ENCODE results near the gene MLLT3.
"Not testable (repeated sequence)": the region's sequence is repeated elsewhere in the genome, so short reads cannot be mapped to it uniquely, and the experiment has no call there.

Gene MLLT3

DNA sequence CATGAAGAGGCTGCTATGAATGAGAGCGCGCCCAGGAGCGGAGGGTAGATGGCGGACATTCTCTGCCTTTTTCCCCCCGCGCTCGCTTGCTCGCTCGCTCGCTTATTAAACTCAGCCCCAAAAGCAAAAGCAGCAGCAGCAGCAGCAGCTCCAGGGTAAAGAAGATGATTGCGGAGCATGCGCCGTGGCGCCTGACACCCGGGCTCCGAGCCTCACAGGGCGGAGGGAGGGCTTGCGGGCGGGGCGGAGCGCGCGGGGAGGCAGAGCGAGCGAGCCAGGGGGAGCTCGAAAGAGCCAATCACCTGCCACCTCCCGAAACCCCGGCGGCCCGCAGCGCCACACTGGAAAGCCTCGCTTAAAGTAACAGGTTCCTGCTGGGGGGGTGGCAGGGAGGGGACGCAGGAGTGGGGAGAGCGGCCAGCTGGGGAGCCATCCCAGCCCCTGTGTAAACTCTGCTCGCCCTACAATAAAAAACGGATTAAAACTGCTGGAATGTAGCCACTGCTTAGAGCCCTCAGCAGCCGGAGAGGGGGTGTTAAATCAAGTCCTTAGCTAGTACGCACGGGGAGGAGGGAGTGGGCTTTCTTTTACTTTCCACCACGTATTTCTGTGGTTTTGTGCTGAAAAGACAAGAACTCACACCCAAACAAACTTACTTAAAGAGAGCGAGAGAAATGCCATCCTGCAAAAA is at the start of gene MLLT3:
Gene MLLT3 (minus strand): TSS at position 170 of the 691 bp plus-strand sequence.
- peak; percentile 70 for DNase-seq (ENCODE audit: low read depth, low spot score)
- no peak within 1 kb of the TSS for H3K27ac ChIP-seq (ENCODE audit: low read length)
- no peaks in the 10 kb centered on the region; the same call in 1 of the 2 replicates for H3K4me1 ChIP-seq (ENCODE audit: control insufficient read depth, insufficient read depth, low read length)
- peak within 1 kb of the TSS; percentile 69 for H3K4me3 ChIP-seq (ENCODE audit: low read length)
- H3K9me3 ChIP-seq (ENCODE audit: control insufficient read depth, insufficient read depth, low read length): no peaks in the 10 kb centered on the region
- no CpG with 5 or more reads among the region's 41 CpGs for WGBS (ENCODE audit: insufficient coverage, insufficient read length)
- peaks cover 31% of the 10 kb centered on the region for H3K27me3 ChIP-seq (ENCODE audit: control insufficient read depth, insufficient read depth, low read length)
- H3K36me3 ChIP-seq (ENCODE audit: control insufficient read depth, insufficient read depth, low read length): no peaks in the 10 kb centered on the region

DNA sequence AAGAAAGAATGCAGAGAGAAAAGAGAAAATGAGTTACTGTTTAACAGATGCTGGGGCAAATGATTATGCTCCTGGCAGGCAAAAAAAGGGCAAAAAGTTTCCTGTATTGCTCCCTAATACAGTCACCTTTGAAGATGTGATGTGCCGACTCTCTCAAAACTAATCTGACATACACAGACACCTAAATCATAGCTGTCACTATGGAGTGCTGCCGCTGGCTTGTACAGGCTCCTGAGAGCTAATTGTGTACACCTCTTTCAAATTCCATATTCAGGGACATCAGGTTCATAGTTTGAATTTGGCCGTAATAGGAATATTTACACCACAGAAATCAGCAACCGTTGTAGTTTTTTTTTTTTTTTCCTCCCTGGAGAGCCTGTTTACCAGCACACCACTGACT is 49.3 kb upstream of the MLLT3 start:
- DNase-seq (ENCODE audit: low read depth, low spot score): no peak
- Histone ChIP-seq H3K36me3 (ENCODE audit: control insufficient read depth, insufficient read depth, low read length) (no peaks in the 10 kb centered on the region), H3K27ac (ENCODE audit: low read length) (no peak overlapping the region), H3K9me3 (ENCODE audit: control insufficient read depth, insufficient read depth, low read length) (no peaks in the 10 kb centered on the region), H3K4me1 (ENCODE audit: control insufficient read depth, insufficient read depth, low read length) (peaks cover 1% of the 10 kb centered on the region; the same call in 1 of the 2 replicates), H3K4me3 (ENCODE audit: low read length) (no peak overlapping the region), H3K27me3 (ENCODE audit: control insufficient read depth, insufficient read depth, low read length) (no peaks in the 10 kb centered on the region)
- no CpG with 5 or more reads among the region's 4 CpGs for WGBS (ENCODE audit: insufficient coverage, insufficient read length)

DNA sequence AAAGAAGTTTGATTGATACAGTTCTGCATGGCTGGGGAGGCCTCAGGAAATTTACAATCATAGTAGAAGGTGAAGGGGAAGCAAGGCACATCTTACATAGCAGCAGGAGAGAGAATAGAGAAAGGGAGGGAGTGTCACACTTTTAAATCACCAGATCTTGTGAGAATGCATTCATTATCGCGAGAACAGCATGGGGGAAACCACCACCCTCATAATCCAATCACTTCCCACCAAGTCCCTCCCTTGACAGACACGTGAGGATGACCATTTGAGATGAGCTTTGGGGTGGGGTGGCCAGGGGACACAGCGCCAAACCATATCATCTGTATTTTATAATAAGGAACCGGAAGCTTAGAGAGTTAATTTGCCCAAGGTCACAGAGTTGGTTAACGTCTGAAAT is 48.1 kb upstream of the MLLT3 start:
- no peak for DNase-seq (ENCODE audit: low read depth, low spot score)
- no peaks in the 10 kb centered on the region for H3K27me3 ChIP-seq (ENCODE audit: control insufficient read depth, insufficient read depth, low read length)
- H3K36me3 ChIP-seq (ENCODE audit: control insufficient read depth, insufficient read depth, low read length): no peaks in the 10 kb centered on the region
- H3K27ac ChIP-seq (ENCODE audit: low read length): no peak overlapping the region
- no CpG with 5 or more reads among the region's 6 CpGs for WGBS (ENCODE audit: insufficient coverage, insufficient read length)
- H3K9me3 ChIP-seq (ENCODE audit: control insufficient read depth, insufficient read depth, low read length): no peaks in the 10 kb centered on the region
- no peak overlapping the region for H3K4me3 ChIP-seq (ENCODE audit: low read length)
- peaks cover 1% of the 10 kb centered on the region; the same call in 1 of the 2 replicates for H3K4me1 ChIP-seq (ENCODE audit: control insufficient read depth, insufficient read depth, low read length)

DNA sequence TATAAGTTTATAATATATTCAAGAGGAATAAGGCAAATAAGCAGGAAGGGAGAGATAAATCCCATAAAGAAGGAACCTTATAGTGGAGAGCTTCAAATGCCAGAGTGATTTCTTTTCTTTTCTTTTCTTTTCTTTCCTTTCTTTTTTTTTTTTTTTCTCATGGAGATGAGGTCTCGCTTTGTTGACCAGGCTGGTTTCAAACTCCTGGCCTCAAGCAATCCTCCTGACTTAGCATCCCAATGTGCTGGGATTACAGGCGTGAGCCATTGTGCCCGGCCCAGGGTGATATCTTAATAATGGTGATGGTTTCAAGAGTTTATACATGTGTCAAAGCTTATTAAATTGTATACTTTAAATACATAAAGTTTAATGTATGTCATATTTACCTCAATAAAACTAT is 42.2 kb upstream of the MLLT3 start:
- H3K4me1 ChIP-seq (ENCODE audit: control insufficient read depth, insufficient read depth, low read length): no peaks in the 10 kb centered on the region; the same call in 1 of the 2 replicates
- no peak overlapping the region for H3K4me3 ChIP-seq (ENCODE audit: low read length)
- no peak overlapping the region for H3K27ac ChIP-seq (ENCODE audit: low read length)
- peak; percentile 18 for DNase-seq (ENCODE audit: low read depth, low spot score)
- WGBS (ENCODE audit: insufficient coverage, insufficient read length): no CpG with 5 or more reads among the region's 3 CpGs
- H3K27me3 ChIP-seq (ENCODE audit: control insufficient read depth, insufficient read depth, low read length): no peaks in the 10 kb centered on the region
- no peaks in the 10 kb centered on the region for H3K36me3 ChIP-seq (ENCODE audit: control insufficient read depth, insufficient read depth, low read length)
- no peaks in the 10 kb centered on the region for H3K9me3 ChIP-seq (ENCODE audit: control insufficient read depth, insufficient read depth, low read length)

DNA sequence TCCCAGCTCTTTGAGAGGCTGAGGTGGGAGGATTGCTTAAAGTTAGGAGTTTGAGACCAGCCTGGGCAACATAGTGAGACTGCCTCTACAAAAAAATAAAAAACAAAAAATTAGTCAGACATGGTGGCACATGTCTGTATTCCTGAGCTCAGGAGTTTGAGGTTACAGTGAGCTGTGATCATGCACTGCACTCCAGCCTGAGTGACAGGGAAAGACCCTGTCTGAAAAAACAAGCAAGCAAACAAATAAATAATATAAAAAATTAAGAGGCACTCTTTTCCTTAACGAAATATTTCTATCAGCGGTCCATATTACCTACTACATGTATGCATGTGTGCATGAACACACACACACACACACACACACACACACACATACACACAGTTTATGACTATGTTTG is 40.8 kb upstream of the MLLT3 start:
- no peaks in the 10 kb centered on the region for H3K9me3 ChIP-seq (ENCODE audit: control insufficient read depth, insufficient read depth, low read length)
- DNase-seq (ENCODE audit: low read depth, low spot score): no peak
- no CpG with 5 or more reads among the region's 2 CpGs for WGBS (ENCODE audit: insufficient coverage, insufficient read length)
- H3K4me3 ChIP-seq (ENCODE audit: low read length): no peak overlapping the region
- no peaks in the 10 kb centered on the region for H3K27me3 ChIP-seq (ENCODE audit: control insufficient read depth, insufficient read depth, low read length)
- H3K36me3 ChIP-seq (ENCODE audit: control insufficient read depth, insufficient read depth, low read length): no peaks in the 10 kb centered on the region
- no peaks in the 10 kb centered on the region; the same call in none of the 2 replicates for H3K4me1 ChIP-seq (ENCODE audit: control insufficient read depth, insufficient read depth, low read length)
- H3K27ac ChIP-seq (ENCODE audit: low read length): no peak overlapping the region

DNA sequence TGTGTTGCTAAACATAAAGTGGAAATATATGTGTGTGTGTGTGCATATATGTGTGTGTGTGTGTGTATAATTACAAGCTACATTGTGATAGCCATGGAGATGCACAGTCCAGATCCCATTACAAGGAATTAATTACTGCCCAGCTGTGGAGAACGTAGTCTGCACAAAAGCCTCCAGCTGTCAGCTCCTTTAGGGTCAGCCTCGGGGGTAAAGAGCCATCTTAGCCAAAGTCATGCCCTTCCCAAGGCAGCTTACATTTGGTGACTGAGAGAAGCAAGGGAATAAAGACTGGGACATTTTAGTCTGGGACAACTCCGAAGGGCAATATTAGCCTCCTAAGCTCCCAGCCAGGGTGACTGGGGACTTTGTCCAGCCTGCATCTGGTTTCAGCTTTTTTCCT is 39.9 kb upstream of the MLLT3 start:
- H3K4me3 ChIP-seq (ENCODE audit: low read length): no peak overlapping the region
- no peaks in the 10 kb centered on the region for H3K27me3 ChIP-seq (ENCODE audit: control insufficient read depth, insufficient read depth, low read length)
- no CpG with 5 or more reads among the region's 3 CpGs for WGBS (ENCODE audit: insufficient coverage, insufficient read length)
- H3K36me3 ChIP-seq (ENCODE audit: control insufficient read depth, insufficient read depth, low read length): no peaks in the 10 kb centered on the region
- no peak overlapping the region for H3K27ac ChIP-seq (ENCODE audit: low read length)
- no peak for DNase-seq (ENCODE audit: low read depth, low spot score)
- H3K4me1 ChIP-seq (ENCODE audit: control insufficient read depth, insufficient read depth, low read length): no peaks in the 10 kb centered on the region; the same call in none of the 2 replicates
- H3K9me3 ChIP-seq (ENCODE audit: control insufficient read depth, insufficient read depth, low read length): no peaks in the 10 kb centered on the region

DNA sequence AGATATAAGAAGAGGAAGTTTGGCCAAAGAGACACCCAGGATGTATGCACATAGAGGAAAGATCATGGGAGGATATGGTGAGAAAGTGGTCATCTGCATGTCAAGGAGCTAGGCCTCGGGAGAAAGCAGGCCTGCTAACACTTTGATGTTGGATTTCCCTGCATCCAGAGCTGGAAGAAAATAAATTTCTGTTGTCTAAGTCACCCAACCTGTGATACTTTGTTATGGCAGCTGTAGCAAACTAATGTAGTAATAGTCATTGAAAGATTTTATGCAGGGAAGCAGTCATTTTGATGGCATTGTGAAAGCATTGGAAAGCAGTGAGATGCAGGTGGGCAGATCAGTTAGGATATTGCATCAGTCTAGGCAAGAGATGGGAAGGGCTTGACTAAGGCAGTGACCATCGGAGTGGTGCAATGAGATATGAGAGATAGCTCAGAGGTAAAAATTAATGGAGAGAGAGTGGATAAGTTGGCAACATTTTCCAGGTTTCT is 37.2 kb upstream of the MLLT3 start:
- H3K36me3 ChIP-seq (ENCODE audit: control insufficient read depth, insufficient read depth, low read length): no peaks in the 10 kb centered on the region
- no peaks in the 10 kb centered on the region; the same call in none of the 2 replicates for H3K4me1 ChIP-seq (ENCODE audit: control insufficient read depth, insufficient read depth, low read length)
- no peaks in the 10 kb centered on the region for H3K27me3 ChIP-seq (ENCODE audit: control insufficient read depth, insufficient read depth, low read length)
- DNase-seq (ENCODE audit: low read depth, low spot score): no peak
- H3K4me3 ChIP-seq (ENCODE audit: low read length): no peak overlapping the region; the same call in 1 of the 2 replicates
- no CpG with 5 or more reads among the region's 2 CpGs for WGBS (ENCODE audit: insufficient coverage, insufficient read length)
- H3K27ac ChIP-seq (ENCODE audit: low read length): no peak overlapping the region
- H3K9me3 ChIP-seq (ENCODE audit: control insufficient read depth, insufficient read depth, low read length): no peaks in the 10 kb centered on the region

DNA sequence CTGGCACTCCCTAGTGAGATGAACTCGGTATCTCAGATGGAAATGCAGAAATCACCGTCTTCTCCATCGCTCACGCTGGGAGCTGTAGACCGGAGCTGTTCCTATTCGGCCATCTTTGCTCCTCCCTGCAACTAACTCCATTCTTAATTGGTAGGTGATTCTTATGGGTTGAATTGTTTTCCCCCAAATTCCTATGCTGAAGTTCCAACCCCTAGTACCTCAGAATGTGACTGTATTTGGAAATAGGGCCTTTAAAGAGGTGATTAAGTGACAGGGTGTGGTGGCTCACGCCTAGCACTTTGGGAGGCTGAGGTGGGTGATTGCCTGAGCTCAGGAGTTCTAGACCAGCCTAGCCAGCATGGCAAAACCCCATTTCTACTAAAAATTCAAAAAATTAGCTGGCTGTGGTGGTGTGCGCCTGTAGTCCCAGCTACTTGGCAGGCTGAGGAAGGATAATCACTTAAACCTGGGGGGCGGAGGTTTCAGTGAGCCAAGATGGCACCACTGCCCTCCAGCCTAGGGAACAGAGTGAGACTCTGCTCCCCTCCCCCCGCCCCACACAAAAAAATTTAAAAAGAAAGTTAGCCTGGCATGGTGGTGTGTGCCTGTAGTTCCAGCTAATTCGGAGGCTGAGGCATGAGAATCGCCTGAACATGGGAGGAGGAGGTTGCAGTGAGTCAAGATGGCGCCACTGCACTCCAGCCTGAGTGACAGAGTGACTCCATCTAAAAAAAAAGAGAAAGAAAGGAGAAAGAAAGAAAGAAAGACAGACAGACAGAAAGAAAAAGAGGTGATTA is 36.6 kb upstream of the MLLT3 start:
- no peaks in the 10 kb centered on the region; the same call in none of the 2 replicates for H3K4me1 ChIP-seq (ENCODE audit: control insufficient read depth, insufficient read depth, low read length)
- no peak overlapping the region for H3K27ac ChIP-seq (ENCODE audit: low read length)
- DNase-seq (ENCODE audit: low read depth, low spot score): no peak
- peak overlapping the region; percentile 84; the same call in 1 of the 2 replicates for H3K4me3 ChIP-seq (ENCODE audit: low read length)
- no peaks in the 10 kb centered on the region for H3K9me3 ChIP-seq (ENCODE audit: control insufficient read depth, insufficient read depth, low read length)
- WGBS (ENCODE audit: insufficient coverage, insufficient read length): no CpG with 5 or more reads among the region's 13 CpGs
- H3K36me3 ChIP-seq (ENCODE audit: control insufficient read depth, insufficient read depth, low read length): no peaks in the 10 kb centered on the region
- no peaks in the 10 kb centered on the region for H3K27me3 ChIP-seq (ENCODE audit: control insufficient read depth, insufficient read depth, low read length)

DNA sequence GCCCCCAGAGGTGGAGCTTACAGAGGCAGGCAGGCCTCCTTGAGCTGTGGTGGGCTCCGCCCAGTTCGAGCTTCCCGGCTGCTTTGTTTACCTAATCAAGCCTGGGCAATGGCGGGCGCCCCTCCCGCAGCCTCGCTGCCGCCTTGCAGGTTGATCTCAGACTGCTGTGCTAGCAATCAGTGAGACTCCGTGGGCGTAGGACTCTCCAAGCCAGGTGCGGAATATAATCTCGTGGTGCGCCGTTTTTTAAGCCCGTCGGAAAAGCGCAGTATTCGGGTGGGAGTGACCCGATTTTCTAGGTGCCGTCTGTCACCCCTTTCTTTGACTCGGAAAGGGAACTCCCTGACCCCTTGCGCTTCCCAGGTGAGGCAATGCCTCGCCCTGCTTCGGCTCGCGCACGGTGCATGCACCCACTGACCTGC is 36.0 kb upstream of the MLLT3 start:
- H3K27ac ChIP-seq (ENCODE audit: low read length); H3K9me3 ChIP-seq (ENCODE audit: control insufficient read depth, insufficient read depth, low read length); H3K27me3 ChIP-seq (ENCODE audit: control insufficient read depth, insufficient read depth, low read length); DNase-seq (ENCODE audit: low read depth, low spot score); H3K36me3 ChIP-seq (ENCODE audit: control insufficient read depth, insufficient read depth, low read length); H3K4me1 ChIP-seq (ENCODE audit: control insufficient read depth, insufficient read depth, low read length): not testable (repeated sequence)
- H3K4me3 ChIP-seq (ENCODE audit: low read length): peak overlapping the region; percentile 84; the same call in 1 of the 2 replicates
- WGBS (ENCODE audit: insufficient coverage, insufficient read length): no CpG with 5 or more reads among the region's 27 CpGs

DNA sequence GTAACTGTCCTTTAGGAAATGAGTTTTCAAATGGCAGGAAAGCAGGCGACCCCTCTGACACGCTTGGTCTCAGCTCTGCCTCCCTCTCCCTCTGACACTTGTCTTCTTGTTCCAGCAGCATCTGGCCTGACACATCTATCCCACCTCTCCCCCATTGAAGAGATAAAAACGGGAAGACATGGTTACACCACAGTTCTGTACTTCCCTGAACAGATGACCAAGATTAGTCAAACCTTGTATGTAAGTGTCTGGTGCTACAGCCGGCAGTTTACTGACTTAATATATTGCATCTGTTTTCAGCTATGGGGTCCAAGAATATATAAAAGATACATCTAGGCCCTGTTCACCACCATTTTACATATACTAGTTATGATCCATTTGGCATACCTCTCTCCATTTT is 29.6 kb upstream of the MLLT3 start:
- H3K36me3 ChIP-seq (ENCODE audit: control insufficient read depth, insufficient read depth, low read length): no peaks in the 10 kb centered on the region
- no CpG with 5 or more reads among the region's 4 CpGs for WGBS (ENCODE audit: insufficient coverage, insufficient read length)
- H3K27ac ChIP-seq (ENCODE audit: low read length): no peak overlapping the region
- H3K27me3 ChIP-seq (ENCODE audit: control insufficient read depth, insufficient read depth, low read length): no peaks in the 10 kb centered on the region
- no peaks in the 10 kb centered on the region for H3K4me1 ChIP-seq (ENCODE audit: control insufficient read depth, insufficient read depth, low read length)
- H3K9me3 ChIP-seq (ENCODE audit: control insufficient read depth, insufficient read depth, low read length): no peaks in the 10 kb centered on the region
- DNase-seq (ENCODE audit: low read depth, low spot score): no peak
- no peak overlapping the region for H3K4me3 ChIP-seq (ENCODE audit: low read length)

Data from iPS DF 6.9 (cell line).